ENCODE measurements around the gene CIAPIN1.

- no peak for TF ChIP-seq CTCF (IDR thresholded peaks at IDR 0.05; ENCODE audit: borderline replicate concordance, extremely low read depth, low read length, poor library complexity, severe bottlenecking)
- TF ChIP-seq EZH2 (IDR thresholded peaks at IDR 0.05; ENCODE audit: borderline replicate concordance, low read depth, low read length, severe bottlenecking): no peak
These were observed 52.2 kb downstream of the CIAPIN1 start for GRCh38 chr16:57395026-57395425.
